Activated B cell treated with CpG ODN at 0.5 μM for 24 hours (primary cell): ENCODE data around the gene TK2. TPM values are rescaled to one million over a fixed set of nuclear protein-coding genes. Genes with fewer than 3 reads are reported as not detected.
"Not testable (repeated sequence)": the region's sequence is repeated elsewhere in the genome, so short reads cannot be mapped to it uniquely, and the experiment has no call there.

Experiments
- ATAC-seq: fragments of 200-7000 bp; cut with Tn5 transposase; one replicate; pipeline ENCODE4 v1.10.0; 2021; ENCODE audit warnings: low read depth, mild to moderate bottlenecking, moderate library complexity
- CTCF ChIA-PET: fragments of 350-600 bp; sonication (Branson Sonifier 250); formaldehyde crosslinking; loops from one replicate; lab custom pipeline; 2021; ENCODE audit warnings: antibody characterized with exemption; lab: Charles Lee
- POLR2A ChIA-PET: fragments of 350-600 bp; sonication (Branson Sonifier 250); formaldehyde crosslinking; loops from one replicate; lab custom pipeline; 2021; ENCODE audit warnings: antibody characterized with exemption; lab: Charles Lee
- DNase-seq: peaks from one replicate; pipeline ENCODE4 v3.0.0; 2022
- H3K27ac Mint-ChIP-seq: one replicate; pipeline ENCODE4 v1.8.0; 2020; ENCODE audit warnings: mixed read lengths
- H3K27me3 Mint-ChIP-seq: one replicate; pipeline ENCODE4 v1.8.0; 2021; ENCODE audit warnings: mixed read lengths
- H3K36me3 Mint-ChIP-seq: one replicate; pipeline ENCODE4 v1.8.0; 2021; ENCODE audit warnings: low read depth, mixed read lengths
- H3K4me1 Mint-ChIP-seq: one replicate; pipeline ENCODE4 v1.8.0; 2021; ENCODE audit warnings: mixed read lengths
- H3K4me3 Mint-ChIP-seq: one replicate; pipeline ENCODE4 v1.8.0; 2020; ENCODE audit warnings: mild to moderate bottlenecking, mixed read lengths
- H3K9me3 Mint-ChIP-seq: one replicate; pipeline ENCODE4 v1.8.0; 2020; ENCODE audit warnings: mixed read lengths
- CTCF ChIP-seq: fragments of 200-600 bp; IDR thresholded peaks from one replicate; pipeline ENCODE4 v1.8.0; 2022; ENCODE audit warnings: antibody characterized with exemption, mild to moderate bottlenecking
- intact Hi-C: fragments of 100-400 bp; cut with micrococcal nuclease; formaldehyde crosslinking; loops from one replicate; pipeline ENCODE4 v1.15.1; 2024
- total RNA-seq: library from RNA; stranded (reverse); gene quantifications from 2 replicates; pipeline ENCODE4 v1.2.3, GENCODE V29; 2022

TK2 gene
- total RNA-seq, 1 donor from 2014 or later = 4.8 TPM

- no peak overlapping the region for H3K4me3 Mint-ChIP-seq
- ChIA-PET CTCF (no interaction called here), POLR2A (no interaction called here)
- ATAC-seq (no peak), DNase-seq (no peak)
- peaks cover 2% of the 10 kb centered on the region for H3K9me3 Mint-ChIP-seq
- H3K27ac Mint-ChIP-seq = peak overlapping the region; percentile 2
- H3K36me3 Mint-ChIP-seq = no peaks in the 10 kb centered on the region
- intact Hi-C loops = no loop called here
- peaks cover 15% of the 10 kb centered on the region for H3K4me1 Mint-ChIP-seq
- H3K27me3 Mint-ChIP-seq = peaks cover 27% of the 10 kb centered on the region
- no peak for TF ChIP-seq CTCF
These were observed 79.4 kb downstream of the TK2 start for GRCh38 chr16:66470556-66470955.

GRCh38 chr16:66469947-66470546 lies 79.9 kb downstream of the TK2 start:
- Mint-ChIP-seq H3K27me3 (peaks cover 29% of the 10 kb centered on the region), H3K4me3 (no peak overlapping the region), H3K27ac (peak overlapping the region; percentile 2), H3K4me1 (peaks cover 12% of the 10 kb centered on the region), H3K36me3 (no peaks in the 10 kb centered on the region), H3K9me3 (peaks cover 2% of the 10 kb centered on the region)
- intact Hi-C loops = no loop called here
- no peak for TF ChIP-seq CTCF
- DNase-seq (no peak), ATAC-seq (no peak)
- POLR2A ChIA-PET = no interaction called here
- CTCF ChIA-PET = interaction anchor here (1.7 kb wide), 1 partner anchor 13 kb away, joined by 3 read pairs; no protein-coding TSS in a partner anchor

GRCh38 chr16:66469291-66469946 lies 80.5 kb downstream of the TK2 start:
- intact Hi-C loops = no loop called here
- Mint-ChIP-seq H3K27ac (no peak overlapping the region), H3K4me3 (no peak overlapping the region), H3K4me1 (peaks cover 6% of the 10 kb centered on the region), H3K9me3 (peaks cover 2% of the 10 kb centered on the region), H3K36me3 (no peaks in the 10 kb centered on the region), H3K27me3 (peaks cover 30% of the 10 kb centered on the region)
- no peak for TF ChIP-seq CTCF
- CTCF ChIA-PET = interaction anchor here (1.7 kb wide), 1 partner anchor 13 kb away, joined by 3 read pairs; no protein-coding TSS in a partner anchor
- ATAC-seq (no peak), DNase-seq (no peak)
- POLR2A ChIA-PET = no interaction called here

- Mint-ChIP-seq H3K4me1 (no peaks in the 10 kb centered on the region), H3K4me3 (no peak overlapping the region), H3K36me3 (no peaks in the 10 kb centered on the region), H3K27ac (no peak overlapping the region), H3K9me3 (peaks cover 2% of the 10 kb centered on the region), H3K27me3 (peaks cover 29% of the 10 kb centered on the region)
- DNase-seq = no peak
- no peak for TF ChIP-seq CTCF
- intact Hi-C loops = no loop called here
- POLR2A ChIA-PET = no interaction called here
- no peak for ATAC-seq
- CTCF ChIA-PET = interaction anchor here (1.7 kb wide), 1 partner anchor 14 kb away, joined by 3 read pairs; no protein-coding TSS in a partner anchor
These were observed 81.5 kb downstream of the TK2 start for GRCh38 chr16:66468321-66468965.

GRCh38 chr16:66467611-66468010 lies 82.3 kb downstream of the TK2 start:
- Mint-ChIP-seq H3K4me1 (no peaks in the 10 kb centered on the region), H3K36me3 (no peaks in the 10 kb centered on the region), H3K9me3 (peaks cover 2% of the 10 kb centered on the region), H3K4me3 (no peak overlapping the region), H3K27ac (no peak overlapping the region), H3K27me3 (peaks cover 29% of the 10 kb centered on the region)
- ChIA-PET POLR2A (no interaction called here), CTCF (no interaction called here)
- no peak for DNase-seq
- ATAC-seq = no peak
- no peak for TF ChIP-seq CTCF
- intact Hi-C loops = no loop called here

- H3K4me3 Mint-ChIP-seq, ATAC-seq, intact Hi-C loops, H3K36me3 Mint-ChIP-seq, H3K9me3 Mint-ChIP-seq, DNase-seq, POLR2A ChIA-PET, H3K4me1 Mint-ChIP-seq, H3K27ac Mint-ChIP-seq, CTCF ChIA-PET: not testable (repeated sequence)
- peaks cover 29% of the 10 kb centered on the region for H3K27me3 Mint-ChIP-seq
These were observed 83.3 kb downstream of the TK2 start for GRCh38 chr16:66466636-66467035.

- H3K9me3 Mint-ChIP-seq, intact Hi-C loops, H3K27ac Mint-ChIP-seq, POLR2A ChIA-PET, H3K4me1 Mint-ChIP-seq, DNase-seq, CTCF ChIA-PET, H3K4me3 Mint-ChIP-seq, ATAC-seq, H3K36me3 Mint-ChIP-seq: not testable (repeated sequence)
- H3K27me3 Mint-ChIP-seq = peaks cover 32% of the 10 kb centered on the region
These were observed 84.0 kb downstream of the TK2 start for GRCh38 chr16:66465946-66466345.
